GM23248 (cell line): Measurements from ENCODE around the gene NAALADL2.

Experiments
- EZH2 ChIP-seq: fragments of 200-600 bp; sonication (generic); IDR thresholded peaks from 2 replicates; pipeline ENCODE4 v1.6.1; 2018; ENCODE audit warnings: antibody characterized with exemption, mild to moderate bottlenecking; ENCODE audit not compliant: insufficient read depth, poor library complexity, severe bottlenecking
- EZH2phosphoT487 ChIP-seq: fragments of 200-600 bp; sonication (generic); IDR thresholded peaks from 2 replicates; pipeline ENCODE4 v1.6.1; 2018; ENCODE audit warnings: antibody characterized with exemption, moderate library complexity, mild to moderate bottlenecking, low read depth; ENCODE audit not compliant: insufficient read depth

GRCh38 chr3:175015056-175015635 lies 156.0 kb downstream of the NAALADL2 start:
- TF ChIP-seq EZH2 (no peak), EZH2phosphoT487 (no peak)
